ENCODE results near the gene KRT5.

GRCh38 chr12:52527121-52527800 lies 7.1 kb upstream of the KRT5 start:
- no peak for TF ChIP-seq CTCF (conservative IDR thresholded peaks at IDR 0.05; ENCODE audit: low read length)
- no peak for TF ChIP-seq EZH2phosphoT487 (IDR thresholded peaks at IDR 0.05; ENCODE audit: borderline replicate concordance)

Data from Loucy (cell line).